HG03045 (cell line): ENCODE measurements around the gene RPL35.
"Not testable (repeated sequence)": the region's sequence is repeated elsewhere in the genome, so short reads cannot be mapped to it uniquely, and the experiment has no call there.

ENCODE experiments used
- ATAC-seq: cut with Tn5 transposase; IDR thresholded peaks from one replicate; pipeline ENCODE4 v1.9.1; 2021; ENCODE audit warnings: mild to moderate bottlenecking, moderate library complexity; ENCODE audit not compliant: unreplicated experiment

The RPL35 gene

DNA sequence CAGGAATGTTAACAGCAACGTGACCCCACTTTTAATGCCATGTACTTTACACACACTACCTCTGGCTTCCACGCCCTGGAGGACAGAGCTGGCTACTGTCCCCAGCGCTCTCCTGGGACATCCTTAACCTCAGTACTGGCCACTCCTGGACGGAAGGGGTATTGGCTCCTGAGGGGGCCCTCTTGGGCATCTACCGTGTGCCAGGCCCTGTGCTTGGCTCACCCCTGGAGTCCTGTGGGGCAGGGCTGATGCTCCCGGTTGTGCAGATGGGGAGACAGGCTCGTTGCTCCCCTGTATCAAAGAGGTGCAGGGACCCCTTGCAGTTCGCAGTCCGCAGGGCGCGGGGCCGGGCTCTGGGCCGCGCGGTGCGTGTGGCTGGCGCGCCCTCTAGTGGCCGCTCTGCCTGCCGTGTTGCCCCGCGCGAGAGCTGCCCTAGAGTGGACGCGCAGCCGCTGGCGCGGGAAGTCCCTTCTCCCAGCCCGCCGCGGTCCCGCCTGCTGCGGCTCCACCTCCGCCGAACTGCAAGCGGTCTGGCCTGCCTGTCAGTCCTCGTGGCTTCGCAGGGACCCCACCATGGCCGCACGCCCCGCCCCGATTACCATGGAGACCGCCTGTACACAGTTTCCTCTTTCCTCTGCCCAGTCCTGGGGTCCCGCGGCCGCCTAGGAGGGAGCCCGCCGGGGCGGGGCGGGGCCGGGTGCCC lies 8.8 kb downstream of the RPL35 start, which contains the start of gene WDR38:
Gene WDR38, plus strand, starts transcription at position 632 of the 703 bp plus-strand sequence. CDS start 72 bp downstream, outside the sequence.
- peak; percentile 74 for ATAC-seq

DNA sequence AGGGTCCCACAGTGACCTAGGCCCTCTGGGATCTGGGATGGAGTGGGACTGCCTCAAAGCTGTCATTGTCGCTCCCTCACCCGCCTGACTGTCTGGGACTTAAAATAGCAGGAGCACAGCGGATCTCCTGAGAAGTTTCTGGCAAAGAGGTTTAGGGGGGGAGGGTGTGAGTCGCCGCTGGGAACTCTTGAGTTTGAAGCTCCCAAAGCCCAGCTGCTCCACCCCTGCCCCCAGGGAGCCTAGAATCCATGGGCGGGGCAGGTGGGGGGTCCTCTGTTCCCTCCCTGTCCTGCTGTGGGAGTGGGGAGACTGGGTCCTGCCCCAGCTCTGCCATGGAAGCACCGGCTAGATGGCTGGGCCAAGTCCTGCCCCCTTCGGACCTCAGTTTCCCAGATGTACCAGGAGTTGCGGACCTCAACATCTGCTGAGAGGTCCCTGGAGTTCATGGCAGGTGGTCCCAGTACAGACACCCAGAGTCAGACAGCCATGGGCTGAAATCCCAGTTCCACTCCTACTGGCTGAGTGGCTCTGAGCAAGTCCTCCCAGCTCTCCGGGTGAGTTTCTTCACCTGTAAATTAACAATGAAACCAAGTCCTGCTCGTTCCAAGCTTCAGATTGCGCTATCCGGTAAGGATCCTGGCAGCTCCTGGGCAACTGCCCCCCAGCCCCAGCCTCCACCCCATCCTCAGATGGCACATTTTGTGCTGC lies 9.5 kb downstream of the RPL35 start:
- no peak for ATAC-seq

DNA sequence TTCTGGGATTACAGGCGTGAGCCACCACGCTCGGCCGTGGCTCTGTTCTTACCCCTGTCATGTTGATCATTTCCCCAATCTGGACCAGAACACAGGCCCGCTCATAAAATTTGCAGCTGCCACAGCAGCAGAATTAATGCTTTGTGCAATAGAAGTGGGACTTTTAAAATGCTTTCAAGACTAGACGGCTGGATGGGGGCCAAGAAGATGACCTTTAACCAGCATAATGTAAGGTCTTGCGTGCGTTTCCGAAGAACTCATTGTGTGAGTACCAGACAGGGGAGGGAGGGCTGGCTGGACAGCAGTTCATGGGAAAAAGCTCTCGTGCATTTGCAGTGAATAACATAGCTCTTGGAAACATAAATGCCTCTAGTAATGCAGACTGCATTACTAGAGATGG lies 12.0 kb downstream of the RPL35 start:
- no peak for ATAC-seq

DNA sequence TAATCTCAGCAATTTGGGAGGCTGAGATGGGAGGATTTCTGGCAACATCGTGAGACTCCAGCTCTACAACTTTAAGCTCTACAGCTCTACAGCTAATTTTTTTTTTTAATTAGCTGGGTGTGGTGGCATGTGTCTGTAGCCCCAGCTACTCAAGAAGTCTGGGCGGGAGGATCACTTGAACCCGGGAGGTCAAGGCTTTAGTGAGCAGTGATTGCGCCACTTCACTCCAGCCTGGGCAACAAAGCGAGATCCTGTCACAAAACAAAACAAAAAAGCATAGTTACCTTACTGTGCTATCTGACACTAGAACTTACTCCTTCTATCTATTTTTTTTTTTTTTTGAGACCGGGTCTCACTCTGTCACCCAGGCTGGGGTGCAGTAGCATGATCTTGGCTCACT lies 14.8 kb downstream of the RPL35 start:
- ATAC-seq: no peak

DNA sequence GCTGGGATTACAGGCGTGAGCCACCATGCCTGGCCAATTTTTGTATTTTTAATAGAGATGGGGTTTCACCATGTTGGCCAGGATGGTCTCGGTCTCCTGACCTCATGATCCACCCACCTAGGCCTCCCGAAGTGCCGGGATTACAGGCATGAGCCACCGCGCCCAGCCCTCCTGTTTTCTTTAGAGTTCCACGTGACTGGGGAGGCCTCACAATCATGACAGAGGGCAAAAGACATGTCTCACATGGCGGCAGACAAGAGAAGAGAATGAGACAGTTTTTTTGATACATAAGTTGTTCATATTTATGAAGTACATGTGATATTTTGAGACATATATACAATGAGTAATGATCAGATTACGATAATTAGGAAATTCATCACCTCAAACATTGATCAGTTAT lies 15.3 kb downstream of the RPL35 start:
- ATAC-seq: not testable (repeated sequence)

DNA sequence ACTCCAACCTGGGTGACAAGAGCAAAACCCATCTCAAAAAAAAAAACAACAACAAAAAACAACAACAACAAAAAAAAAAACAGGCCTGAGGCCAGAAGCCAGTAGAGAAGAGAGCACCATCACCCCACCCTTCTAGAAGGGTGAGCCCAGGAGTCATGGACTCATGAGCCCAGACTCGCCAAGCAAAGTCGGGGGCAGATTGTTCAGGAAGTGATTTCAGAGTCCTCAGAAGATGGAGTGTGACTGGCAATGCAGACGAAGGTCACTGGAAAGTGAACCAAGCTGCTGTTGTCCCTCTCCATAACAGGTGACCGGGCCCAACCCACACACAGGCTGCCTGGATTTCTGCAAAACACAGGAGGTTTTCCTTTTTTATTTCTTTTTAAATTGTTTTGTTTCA lies 17.5 kb downstream of the RPL35 start:
- no peak for ATAC-seq

DNA sequence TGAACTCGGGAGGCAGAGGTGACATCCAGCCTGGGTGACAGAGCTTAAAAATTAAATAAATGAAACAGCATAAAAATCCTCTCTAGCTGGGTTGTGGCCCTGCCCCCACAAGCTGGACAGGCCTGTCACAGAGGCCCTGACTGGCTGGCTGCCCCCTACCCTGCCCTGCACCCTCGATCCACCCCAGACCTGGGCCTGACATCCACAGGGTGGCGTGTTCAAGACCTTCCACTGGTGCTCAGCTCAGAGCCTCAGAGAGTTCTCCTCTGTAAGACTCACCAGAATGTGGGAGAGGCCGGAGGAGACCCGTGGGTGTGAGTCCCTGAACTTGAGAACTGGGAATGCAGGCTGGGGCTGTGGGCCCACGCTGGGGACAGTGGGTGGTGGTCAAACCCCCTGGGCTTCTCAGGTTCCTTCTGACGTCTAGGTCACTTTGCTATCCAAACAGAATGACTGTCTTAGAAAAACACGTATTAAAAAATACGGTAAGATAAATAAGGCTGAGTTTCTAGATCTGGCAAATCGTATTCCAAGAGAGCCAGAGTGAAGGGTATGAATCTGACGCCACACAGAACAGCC lies 18.2 kb downstream of the RPL35 start:
- no peak for ATAC-seq

DNA sequence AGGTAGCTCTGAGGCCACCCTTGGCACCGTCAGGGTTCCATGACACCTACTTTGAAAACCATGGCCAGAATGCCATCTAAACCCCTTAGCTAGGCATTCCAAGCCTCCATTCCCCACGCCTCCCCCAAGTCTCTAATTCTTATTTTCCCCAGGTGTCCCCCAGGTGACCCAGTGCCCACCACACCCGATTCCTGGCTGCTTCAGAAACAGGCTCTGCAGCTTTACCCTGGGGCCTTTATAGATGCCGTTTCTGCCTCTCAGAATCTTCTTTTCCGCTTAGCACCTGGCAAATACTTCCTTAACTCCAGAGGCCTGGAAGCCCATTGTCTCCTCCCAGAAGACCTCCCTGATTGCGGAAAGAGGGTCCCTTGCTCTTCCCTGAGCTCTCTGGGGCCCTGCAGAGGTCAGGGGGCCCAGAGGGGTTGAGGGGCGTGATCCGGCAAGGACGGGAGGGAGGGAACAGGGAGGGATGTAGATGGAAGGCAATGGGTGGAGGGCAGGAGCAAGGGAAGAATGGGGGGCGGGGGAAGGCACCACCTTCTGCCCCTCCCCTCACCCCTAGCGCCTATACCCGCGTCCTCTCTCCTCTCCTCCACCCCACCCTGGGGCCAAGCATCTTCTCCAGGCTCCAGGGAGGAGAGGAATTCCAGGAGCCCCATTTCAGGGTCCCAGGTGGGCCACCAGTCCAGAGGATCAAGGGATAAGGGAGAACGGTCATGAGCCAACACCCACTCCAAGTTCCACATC lies 20.5 kb downstream of the RPL35 start:
- no peak for ATAC-seq

DNA sequence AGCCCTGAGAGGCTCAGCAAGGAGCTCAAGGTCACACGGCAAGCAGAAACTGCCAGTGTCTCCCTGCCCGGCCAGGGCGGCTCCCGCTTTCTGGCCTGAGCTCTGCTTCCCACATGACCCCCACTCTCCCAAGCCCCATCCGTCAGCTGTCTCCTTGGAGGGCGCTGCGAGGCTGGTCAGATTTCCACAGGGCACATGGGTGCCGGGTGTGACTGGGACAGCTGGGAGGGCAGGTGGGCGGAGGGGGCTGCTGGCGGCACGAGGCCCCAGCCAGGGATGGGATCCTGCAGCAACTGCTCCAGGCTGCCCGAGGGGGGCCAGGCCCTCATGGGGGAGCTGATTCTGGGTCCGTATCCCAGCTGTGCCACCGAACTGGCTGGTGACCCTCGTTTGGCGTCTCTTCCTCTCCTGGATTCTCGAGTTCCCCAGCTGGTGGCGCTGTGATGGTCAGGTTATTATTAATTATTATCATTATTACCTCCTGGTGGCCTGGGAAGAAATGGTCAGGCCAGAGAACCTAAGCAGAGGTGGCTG lies 21.4 kb downstream of the RPL35 start:
- no peak for ATAC-seq

DNA sequence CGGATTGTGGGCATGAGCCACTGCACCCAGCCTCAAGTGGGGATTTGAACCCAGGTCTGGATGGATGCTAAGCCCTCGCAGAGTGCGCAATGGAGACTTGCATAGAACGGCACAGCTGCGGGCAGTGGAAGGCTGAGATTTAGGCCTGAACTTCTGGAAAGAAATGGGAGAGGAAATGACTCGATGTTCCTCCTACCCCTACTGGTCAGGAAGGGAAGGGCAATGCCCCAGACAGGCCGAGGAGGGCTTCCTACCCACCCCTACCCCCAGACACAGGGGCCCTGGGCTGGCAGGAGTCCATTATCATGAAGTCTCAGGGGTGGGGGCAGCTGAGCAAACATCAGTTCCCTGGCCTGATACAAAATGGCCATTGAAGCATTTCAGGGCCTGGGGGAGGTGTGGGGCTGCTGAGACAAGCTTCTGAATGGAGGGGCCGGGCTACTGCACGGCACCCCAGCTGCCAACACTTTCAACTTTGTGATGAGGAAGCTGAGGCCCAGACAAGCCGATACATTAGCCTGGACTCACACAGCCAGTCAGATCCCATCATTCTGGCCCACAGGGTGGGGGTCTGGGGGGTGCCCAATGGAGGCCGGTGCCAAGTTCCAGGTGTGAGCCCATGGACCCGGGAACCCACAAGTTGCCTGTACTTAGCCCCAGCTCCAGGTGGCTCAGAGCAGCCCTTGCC lies 22.0 kb downstream of the RPL35 start:
- ATAC-seq: no peak

DNA sequence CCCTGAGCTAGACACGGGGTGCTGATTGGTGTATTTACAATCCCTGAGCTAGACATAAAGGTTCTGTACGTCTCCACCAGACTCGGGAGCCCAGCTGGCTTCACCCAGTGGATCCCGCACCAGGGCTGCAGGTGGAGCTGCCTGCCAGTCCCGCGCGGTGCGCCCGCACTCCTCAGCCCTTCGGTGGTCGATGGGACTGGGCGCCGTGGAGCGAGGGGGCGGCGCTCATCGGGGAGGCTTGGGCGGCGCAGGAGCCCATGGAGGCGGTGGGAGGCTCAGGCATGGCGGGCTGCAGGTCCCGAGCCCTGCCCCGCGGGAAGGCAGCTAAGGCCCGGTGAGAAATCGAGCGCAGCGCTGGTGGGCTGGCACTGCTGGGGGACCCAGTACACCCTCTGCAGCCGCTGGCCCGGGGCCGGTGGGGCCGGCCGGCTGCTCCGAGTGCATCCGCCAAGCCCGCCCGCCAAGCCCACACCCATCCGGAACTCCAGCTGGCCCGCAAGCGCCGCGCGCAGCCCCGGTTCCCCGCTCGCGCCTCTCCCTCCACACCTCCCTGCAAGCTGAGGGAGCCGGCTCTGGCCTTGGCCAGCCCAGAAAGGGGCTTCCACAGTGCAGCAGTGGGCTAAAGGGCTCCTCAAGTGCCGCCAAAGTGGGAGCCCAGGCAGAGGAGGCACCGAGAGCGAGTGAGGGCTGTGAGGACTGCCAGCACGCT lies 23.0 kb downstream of the RPL35 start:
- ATAC-seq: not testable (repeated sequence)

DNA sequence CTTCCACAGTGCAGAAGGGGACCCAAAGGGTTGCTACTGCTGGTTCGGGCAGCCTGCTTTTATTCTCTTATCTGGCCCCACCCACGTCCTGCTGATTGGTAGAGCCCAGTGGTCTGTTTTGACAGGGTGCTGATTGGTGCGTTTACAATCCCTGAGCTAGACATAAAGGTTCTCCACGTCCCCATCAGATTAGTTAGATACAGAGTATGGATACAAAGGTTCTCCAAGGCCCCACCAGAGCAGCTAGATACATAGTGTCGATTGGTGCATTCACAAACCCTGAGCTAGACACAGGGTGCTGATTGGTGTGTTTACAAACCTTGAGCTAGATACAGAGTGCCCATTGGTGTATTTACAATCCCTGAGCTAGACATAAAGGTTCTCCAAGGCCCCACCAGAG lies 23.6 kb downstream of the RPL35 start:
- ATAC-seq: not testable (repeated sequence)

DNA sequence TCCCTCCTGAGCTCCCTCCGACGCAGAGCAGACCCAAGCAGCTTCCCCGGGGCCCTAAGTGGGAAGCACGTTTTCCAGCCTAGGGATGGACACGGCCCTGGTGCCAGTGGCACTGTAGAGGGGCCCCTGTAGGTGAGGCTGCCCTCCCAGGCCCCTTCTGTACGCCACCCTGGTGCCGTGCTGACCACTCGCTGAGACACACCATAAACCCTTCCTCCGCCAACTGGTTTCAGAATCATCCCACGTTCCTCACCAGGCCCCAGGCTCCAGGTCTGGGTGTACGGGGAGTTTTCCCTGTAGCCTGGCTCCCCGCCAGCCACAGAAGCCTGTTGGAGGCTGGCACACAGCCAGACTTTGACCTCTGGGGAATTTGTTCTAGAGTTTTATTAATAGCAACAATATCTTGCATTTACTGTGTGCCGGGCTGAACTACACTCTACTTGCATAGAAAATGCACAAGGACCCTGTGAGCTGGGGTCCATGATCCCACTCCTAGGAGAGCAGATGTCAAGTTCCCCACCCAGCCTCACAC lies 26.7 kb downstream of the RPL35 start:
- no peak for ATAC-seq

DNA sequence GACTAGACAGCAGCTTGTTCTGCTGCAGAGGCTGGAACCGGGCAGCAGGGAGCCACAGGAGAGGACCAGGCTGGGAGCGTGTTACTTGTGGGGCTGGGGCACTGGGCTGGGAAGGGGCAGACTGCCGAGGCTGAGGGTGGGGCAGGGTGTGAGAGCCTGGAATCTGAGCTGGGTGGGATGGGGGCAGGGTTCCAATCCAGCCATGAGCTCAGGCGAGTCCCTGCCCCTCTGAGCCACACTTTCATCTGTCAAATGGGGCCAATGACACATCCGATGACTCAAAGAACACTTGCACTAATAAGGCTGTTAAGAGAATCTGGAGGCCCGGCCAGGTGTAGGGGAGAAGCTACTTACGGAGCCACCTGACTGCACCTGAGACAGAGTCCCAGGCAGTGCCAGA lies 27.2 kb downstream of the RPL35 start:
- no peak for ATAC-seq

DNA sequence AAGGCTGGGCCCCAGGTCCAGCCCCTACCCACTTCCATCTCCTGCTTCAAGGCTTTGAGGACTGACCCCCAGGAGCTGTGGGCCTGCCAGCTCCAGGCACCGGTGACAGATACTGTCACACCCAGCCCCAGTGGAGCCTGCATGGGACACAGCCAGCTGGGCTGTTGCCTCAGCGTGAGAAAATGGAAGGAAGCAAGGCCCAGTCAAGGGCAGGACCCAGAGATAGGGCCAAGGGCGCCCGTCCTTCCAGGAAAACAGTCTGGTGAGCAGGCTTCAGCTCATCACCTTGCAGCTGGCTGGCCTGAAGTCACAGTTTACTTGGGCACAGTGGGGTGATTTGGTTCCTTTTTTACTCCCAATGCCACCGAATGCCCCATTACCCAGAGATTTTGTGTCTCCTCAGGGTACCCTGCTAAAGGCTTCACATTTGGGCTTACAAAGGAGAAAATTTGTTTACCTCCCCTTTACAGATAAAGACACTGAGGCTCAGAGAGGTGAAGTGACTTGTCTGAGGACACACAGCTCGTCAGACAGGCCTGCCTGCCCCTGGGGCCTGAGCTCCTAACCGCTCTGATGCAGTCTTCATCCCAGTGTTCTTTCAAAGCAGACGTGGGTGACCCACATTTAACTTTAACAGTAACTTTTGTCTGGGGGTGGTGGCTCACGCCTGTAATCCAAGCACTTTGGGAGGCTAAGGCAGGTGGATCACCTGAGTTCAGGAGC lies 30.0 kb downstream of the RPL35 start:
- ATAC-seq: no peak

DNA sequence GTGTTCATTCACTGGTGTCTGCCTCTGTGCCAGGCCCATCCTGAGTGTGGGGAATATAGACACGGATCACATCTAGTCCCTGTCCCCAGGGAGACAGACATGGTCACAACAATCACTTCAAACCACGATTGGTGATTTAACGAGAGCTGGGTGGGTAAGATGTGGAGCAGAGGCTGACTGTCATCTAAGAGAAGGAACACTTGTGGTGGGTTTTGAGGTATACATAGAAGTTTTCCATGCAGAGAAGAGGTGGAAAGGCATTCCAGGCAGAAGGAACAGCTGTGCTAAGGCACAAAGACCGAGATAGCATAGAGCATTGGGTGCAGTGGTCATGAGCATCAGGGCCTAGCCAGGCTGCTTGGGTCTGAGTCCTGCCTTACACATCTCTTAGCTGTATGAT lies 31.2 kb downstream of the RPL35 start:
- ATAC-seq: no peak

DNA sequence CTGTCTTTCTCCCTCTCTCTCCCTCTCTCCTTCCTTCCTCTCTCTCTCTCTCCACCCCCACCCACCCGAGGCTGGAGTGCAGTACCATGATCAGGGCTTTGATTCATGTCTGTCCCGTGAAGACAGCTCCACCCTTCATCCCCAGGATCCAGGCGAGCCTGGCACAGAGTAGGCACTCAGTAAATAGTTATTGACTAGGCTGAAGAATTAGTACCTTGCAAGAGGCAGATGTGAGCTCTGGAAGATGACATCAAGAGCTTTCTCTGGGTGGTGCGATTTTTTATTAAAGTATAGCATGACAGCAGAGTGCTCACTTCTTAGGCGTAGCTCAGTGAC lies 32.5 kb downstream of the RPL35 start:
- no peak for ATAC-seq

DNA sequence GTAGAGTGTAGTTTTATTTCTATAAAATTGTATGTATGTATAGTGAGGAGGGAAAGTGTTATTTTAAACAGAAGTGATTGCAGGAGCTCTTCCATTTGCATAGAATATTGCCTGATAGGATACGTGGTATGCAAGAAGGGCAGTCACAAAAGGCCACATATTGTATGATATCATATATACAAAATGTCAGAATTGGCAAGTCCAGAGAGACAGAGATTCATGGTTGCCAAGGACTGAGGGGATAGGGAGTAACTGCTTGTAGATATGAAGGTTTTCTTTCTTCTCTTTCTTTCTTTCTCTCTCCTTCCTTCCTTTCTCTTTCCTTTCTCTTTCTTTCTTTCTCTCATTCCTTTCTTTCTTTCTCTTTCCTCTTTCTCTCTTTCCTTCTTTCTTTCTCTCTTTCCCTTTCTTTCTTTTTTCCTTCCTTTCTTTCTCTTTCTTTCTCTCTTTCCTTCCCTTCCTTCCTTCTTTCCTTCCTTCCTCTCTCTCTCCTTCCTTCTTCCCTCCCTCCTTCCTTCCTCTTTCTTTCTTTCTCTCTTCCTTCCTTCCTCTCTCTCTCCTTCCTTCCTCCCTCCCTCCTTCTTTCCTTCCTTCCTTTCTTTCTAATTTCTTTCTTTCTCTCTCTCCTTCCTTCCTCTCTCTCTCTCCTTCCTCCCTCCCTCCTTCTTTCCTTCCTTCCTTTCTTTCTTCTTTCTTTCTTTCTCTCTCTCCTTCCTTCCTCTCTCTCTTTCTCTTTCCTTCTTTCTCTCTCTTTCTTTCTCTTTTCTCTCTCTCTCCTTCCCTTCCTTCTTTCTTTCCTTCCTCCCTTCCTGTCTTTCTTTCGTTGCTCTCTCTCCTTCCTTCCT lies 33.0 kb downstream of the RPL35 start:
- no peak for ATAC-seq
